GM18498 (cell line): ENCODE results near the gene MACROD2.
A peak's percentile ranks its signal among the peaks of the same experiment; 100 is the strongest.

Source experiments
- ATAC-seq: cut with Tn5 transposase; IDR thresholded peaks from one replicate; pipeline ENCODE4 v1.9.1; 2021; ENCODE audit warnings: mild to moderate bottlenecking, moderate library complexity; ENCODE audit not compliant: unreplicated experiment

Gene MACROD2

GRCh38 chr20:15890407-15890982 lies 1895.2 kb downstream of the MACROD2 start:
- no peak for ATAC-seq

GRCh38 chr20:15895126-15895525 lies 1899.8 kb downstream of the MACROD2 start:
- no peak for ATAC-seq

DNA sequence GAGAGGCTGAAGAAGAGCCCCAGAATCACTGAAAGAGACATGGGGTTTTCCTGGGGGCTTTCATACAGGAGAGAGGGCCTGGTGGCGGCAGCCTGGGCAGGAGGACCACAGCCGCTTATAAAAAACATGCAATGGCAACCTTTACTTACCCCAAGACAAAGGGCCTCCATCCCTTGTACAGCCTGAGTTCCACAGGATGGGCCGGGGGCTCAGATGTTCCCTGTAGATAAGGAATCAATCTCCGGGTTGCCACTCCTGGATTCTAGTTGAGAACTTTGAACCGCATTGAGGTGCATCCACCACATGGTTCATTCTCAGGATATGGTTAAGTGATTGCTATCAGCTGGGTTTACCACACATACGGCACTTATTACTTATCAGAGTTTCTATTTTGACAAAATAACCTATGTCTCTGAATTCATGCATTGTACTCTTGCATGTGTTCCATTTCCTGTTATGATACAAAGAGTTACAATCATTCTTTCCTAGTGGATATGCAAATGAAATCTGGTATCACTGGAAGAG lies 1900.3 kb downstream of the MACROD2 start:
- ATAC-seq, result peak; percentile 79

DNA sequence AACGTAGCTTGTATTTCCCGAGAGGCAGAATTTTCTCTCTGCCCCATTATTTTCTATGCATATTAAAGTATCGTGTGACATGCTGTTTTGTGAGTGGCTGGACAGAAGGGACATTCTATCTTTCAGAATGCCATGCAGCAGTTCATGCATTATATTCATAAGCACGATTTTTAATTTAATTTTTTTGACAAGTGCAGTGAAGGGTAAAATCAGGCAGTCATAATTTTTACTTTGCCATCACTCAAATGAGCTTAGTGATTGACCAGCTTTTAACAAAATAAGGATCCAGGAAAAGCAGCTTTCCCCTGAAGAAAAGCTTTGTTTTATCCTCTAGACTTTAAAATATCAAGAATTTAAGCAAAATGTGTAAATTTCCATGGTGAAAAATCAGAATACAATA lies 1904.7 kb downstream of the MACROD2 start:
- ATAC-seq, result no peak

DNA sequence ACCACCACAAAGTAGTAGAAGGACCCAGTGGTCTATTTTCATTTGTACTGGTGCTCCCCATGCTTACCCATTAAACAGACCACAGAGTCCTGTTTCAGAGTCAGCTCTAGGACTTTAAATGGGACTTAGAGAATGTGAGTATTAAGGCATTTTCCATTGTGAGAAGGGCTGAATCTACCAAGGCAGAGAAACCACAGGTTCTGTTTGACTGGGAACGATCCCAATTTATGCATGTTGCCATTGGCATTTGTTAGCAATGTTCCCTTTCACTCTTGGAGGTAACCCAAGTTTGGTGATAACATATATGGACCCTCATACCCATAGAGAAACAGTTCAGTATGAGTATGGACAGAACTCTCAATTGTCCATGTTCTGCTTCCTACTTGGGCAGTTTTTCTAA lies 1905.1 kb downstream of the MACROD2 start:
- no peak for ATAC-seq

DNA sequence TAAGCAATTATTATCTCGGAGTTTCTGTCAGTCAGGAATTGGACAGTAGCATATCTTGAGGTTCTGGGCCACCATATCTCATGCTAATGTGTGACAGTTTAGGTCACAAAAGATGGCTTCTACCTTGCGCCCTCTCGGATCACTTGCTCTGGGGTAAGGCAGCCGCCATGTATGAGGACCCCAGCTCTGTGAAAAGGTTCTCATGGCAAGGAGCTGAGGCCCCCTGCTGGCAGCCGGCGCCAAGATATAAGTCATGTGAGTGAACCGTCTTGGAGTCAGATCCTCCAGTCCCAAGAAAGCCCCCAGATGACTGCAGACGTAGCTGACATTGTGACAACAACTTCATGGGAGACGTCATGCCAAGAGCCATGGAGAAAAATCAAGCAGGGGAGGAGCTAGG lies 1907.2 kb downstream of the MACROD2 start:
- ATAC-seq, result no peak

- ATAC-seq, result no peak
Observed at GRCh38 chr20:15905661-15906060, 1910.3 kb downstream of the MACROD2 start.

GRCh38 chr20:15909995-15910394 lies 1914.7 kb downstream of the MACROD2 start:
- ATAC-seq, result no peak

DNA sequence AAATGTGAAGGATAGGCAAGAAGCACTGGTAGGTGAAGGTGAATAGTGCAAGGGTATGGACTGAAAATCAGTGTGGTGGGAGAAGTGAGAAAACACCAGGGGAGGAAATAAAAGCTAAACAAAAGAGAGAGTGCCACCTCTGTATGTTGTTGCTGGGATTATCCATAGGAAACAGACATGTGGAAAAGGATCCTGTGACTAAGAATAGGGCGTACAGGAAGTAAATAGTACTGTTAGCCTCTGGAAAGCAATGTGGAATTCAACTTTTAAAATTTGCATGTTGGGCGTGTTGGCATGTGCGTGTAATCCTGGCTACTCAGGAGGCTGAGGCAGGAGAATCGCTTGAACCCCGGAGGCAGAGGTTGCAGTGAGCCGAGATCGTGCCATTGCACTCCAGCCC lies 1916.3 kb downstream of the MACROD2 start:
- no peak for ATAC-seq

- no peak for ATAC-seq
Observed at GRCh38 chr20:15913391-15914025, 1918.2 kb downstream of the MACROD2 start.

DNA sequence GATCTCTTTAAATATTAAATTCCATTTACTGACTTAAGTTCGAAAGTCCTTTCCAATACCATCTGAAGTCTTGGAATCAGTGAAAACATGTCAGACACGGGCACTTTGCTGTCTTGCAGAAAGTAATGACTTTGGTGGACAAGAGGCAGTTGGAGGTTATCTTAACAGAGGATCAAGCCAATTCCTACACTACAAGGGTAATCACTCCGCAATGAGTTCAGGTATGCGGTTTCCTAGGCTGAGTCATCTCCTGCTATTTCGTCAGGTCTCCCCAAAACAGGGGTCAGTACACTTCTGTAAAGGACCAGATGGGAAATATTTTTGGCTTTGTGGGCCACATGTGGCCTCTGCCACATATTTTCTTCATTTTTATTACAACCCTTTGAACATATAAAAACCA lies 1921.3 kb downstream of the MACROD2 start:
- no peak for ATAC-seq

GRCh38 chr20:15917283-15917682 lies 1922.0 kb downstream of the MACROD2 start:
- ATAC-seq, result no peak

- no peak for ATAC-seq
Observed at GRCh38 chr20:15918631-15919030, 1923.3 kb downstream of the MACROD2 start.

GRCh38 chr20:15919118-15919517 lies 1923.8 kb downstream of the MACROD2 start:
- ATAC-seq, result no peak

GRCh38 chr20:15921930-15922329 lies 1926.6 kb downstream of the MACROD2 start:
- ATAC-seq, result no peak

DNA sequence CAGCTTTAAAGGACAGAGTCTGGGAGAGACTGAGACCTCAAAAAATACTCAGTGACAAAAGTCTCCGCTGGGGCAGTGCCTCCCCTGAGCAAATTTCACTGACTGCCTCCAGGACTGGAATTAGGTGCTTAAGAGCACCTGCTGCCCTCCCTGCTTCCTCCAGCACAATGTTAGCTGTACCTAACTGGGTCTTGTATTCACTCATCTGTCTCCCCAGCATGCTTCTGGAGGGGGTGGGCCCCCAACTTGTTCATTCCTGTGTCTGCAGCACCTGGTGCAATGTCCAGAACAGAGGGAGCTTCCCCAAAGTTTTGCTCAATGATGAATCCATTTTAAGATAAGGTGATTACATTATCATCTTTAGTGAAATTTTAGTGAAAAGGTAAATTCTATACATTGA lies 1927.2 kb downstream of the MACROD2 start:
- peak; percentile 35 for ATAC-seq

DNA sequence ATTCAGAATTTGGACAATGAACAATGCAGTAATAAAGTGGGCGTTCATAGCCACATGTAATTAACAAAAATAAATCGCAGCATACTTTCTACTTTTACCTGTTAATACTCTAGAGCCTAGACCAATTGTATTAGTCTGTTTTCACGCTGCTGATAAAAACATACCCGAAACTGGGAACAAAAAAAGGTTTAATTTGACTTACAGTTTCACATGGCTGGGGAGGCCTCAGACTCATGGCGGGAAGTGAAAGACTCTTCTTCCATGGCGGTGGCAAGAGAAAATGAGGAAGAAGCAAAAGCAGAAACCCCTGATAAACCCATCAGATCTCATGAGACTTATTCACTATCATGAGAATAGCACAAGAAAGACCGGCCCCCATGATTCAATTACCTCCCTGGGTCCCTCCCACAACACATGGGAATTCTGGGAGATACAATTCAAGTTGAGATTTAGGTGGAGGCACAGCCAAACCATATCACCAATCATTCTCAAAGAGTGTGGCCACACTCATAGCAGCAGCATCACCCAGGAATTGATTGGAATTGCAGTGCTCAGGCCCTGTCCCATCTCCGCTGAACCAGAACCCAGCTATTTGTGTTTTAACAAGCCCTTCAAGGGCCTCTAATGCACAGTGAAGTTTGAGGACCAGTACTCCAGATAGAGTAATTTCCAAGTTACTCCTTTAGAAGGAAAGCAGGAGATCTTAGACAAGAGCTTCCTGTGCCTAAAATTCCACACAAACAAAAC lies 1927.9 kb downstream of the MACROD2 start:
- ATAC-seq, result peak; percentile 65

- ATAC-seq, result no peak
Observed at GRCh38 chr20:15924556-15924955, 1929.2 kb downstream of the MACROD2 start.

- ATAC-seq, result no peak
Observed at GRCh38 chr20:15925376-15925775, 1930.1 kb downstream of the MACROD2 start.

DNA sequence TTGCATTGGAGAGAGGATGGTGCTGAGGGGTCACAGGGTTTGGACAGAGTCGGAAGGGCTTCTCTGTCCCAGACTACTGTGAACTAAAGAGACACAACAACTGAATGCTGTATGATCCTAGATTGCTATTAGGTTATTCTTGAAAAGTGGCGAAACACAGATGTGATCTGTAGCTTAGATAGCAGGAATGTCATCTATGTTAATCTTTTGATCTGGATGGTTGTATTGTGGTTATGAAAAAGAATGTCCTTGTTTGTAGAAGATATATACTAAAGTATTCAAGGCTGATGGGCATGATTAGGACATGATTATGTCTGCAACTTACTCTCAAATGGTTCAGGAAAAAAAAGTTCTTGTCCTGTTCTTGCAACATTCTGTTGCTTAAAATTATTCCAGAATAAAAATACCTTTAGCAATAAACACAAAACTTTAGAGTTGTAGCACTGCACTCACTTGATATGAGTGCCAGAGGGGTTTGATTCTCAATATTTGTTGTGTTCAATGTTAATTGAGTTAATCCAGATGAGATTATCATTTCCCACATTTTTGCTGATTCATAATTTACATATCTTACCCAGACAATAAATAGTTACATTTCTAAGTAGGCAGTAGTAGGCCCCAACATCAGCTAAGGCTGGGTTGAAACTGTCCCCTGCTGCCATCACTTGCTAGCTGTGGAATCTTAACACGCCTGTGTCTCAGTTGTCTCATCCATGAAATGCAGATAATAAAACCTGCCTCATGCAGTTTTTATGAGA lies 1932.8 kb downstream of the MACROD2 start:
- ATAC-seq, result no peak

DNA sequence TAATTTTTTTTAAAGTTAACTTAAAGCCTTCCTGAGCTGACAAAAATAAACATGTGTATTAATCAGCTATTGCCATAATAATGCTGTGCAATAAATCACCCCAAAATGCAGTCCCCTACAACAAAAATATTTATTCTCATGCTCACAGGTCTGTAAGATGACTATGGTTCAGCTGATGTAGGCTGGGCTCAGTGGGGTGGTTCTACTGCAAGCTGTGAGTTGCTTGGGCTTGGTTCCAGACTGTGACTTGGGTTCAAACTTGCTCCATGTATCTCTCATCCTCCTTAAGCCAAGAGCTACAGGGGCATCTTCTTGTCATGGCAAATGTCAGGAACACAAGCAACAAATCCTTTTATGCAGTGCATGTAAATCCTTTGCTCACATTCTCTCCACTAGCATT lies 1933.6 kb downstream of the MACROD2 start:
- ATAC-seq, result no peak
